ENCODE results near the gene MAJIN. TPM values are rescaled to one million over a fixed set of nuclear protein-coding genes. Genes with fewer than 3 reads are reported as not detected.

The MAJIN gene
- total RNA-seq, result under 0.01 TPM in 1 of 2 replicates, not detected in the other

GRCh38 chr11:64971421-64972233 is at the start of gene MAJIN:
Gene MAJIN (minus strand): TSS chr11:64972108. CDS start chr11:64959405, 12,703 bp downstream.

GRCh38 chr11:65013888-65014725 is 42.2 kb upstream of the MAJIN start, which contains the start of gene ARL2:
Gene ARL2 (plus strand): TSS chr11:65014160. CDS start chr11:65014208, 48 bp downstream.

GRCh38 chr11:64996710-64997380 is 24.9 kb upstream of the MAJIN start, which contains the start of gene BATF2:
Gene BATF2 (minus strand): TSS chr11:64996971. CDS start chr11:64996914, 57 bp downstream.

GRCh38 chr11:64935359-64936081 is 36.4 kb downstream of the MAJIN start, which contains the start of gene GPHA2:
Gene GPHA2 (minus strand): TSS chr11:64935893. CDS start chr11:64935460, 433 bp downstream.

GRCh38 chr11:64923944-64924909 is 47.7 kb downstream of the MAJIN start, which contains the start of gene PPP2R5B:
Gene PPP2R5B (plus strand): TSS chr11:64924689. CDS start chr11:64925735, 1,046 bp downstream.

GRCh38 chr11:64916775-64917662 is 54.9 kb downstream of the MAJIN start, which contains the start of gene ATG2A:
Gene ATG2A (minus strand): TSS chr11:64917209. CDS start chr11:64917135, 74 bp downstream.

Other genes starting within 250 kb of the MAJIN start
- gene NRXN2, start 248.9 kb downstream of the MAJIN start, total RNA-seq, result 0.30 and 6.4 TPM in 2 replicates
- gene RASGRP2, start 228.0 kb downstream of the MAJIN start, total RNA-seq, result 0.09 and 0.30 TPM in 2 replicates
- gene PYGM, start 212.1 kb downstream of the MAJIN start, total RNA-seq, result 0.60 and 1.2 TPM in 2 replicates
- 72.2 and 125 TPM in 2 replicates for gene SF1, start 193.6 kb downstream of the MAJIN start, total RNA-seq
- 11.0 and 19.2 TPM in 2 replicates for gene MAP4K2, start 168.9 kb downstream of the MAJIN start, total RNA-seq
- 13.4 and 34.0 TPM in 2 replicates for gene MEN1, start 161.6 kb downstream of the MAJIN start, total RNA-seq
- gene CDC42BPG, start 127.5 kb downstream of the MAJIN start, total RNA-seq, result under 0.01 and 0.32 TPM in 2 replicates
- gene EHD1, start 93.5 kb downstream of the MAJIN start, total RNA-seq, result 40.4 and 211 TPM in 2 replicates
- gene ATG2A, start 54.9 kb downstream of the MAJIN start, total RNA-seq, result 12.5 and 14.9 TPM in 2 replicates
- 16.0 and 21.0 TPM in 2 replicates for gene PPP2R5B, start 47.4 kb downstream of the MAJIN start, total RNA-seq
- not detected in 2 replicates for gene GPHA2, start 36.2 kb downstream of the MAJIN start, total RNA-seq
- under 0.01 and 0.51 TPM in 2 replicates for gene BATF2, start 24.9 kb upstream of the MAJIN start, total RNA-seq
- gene ARL2, start 42.1 kb upstream of the MAJIN start, total RNA-seq, result 73.7 and 76.6 TPM in 2 replicates
- 3.0 and 10.7 TPM in 2 replicates for gene SNX15, start 55.3 kb upstream of the MAJIN start, total RNA-seq
- gene SAC3D1, start 69.1 kb upstream of the MAJIN start, total RNA-seq, result 6.9 and 7.1 TPM in 2 replicates
- gene NAALADL1, start 86.4 kb upstream of the MAJIN start, total RNA-seq, result 17.3 and 19.9 TPM in 2 replicates
- 1.8 and 6.0 TPM in 2 replicates for gene CDCA5, start 111.9 kb upstream of the MAJIN start, total RNA-seq
- 23.5 and 33.7 TPM in 2 replicates for gene ZFPL1, start 112.1 kb upstream of the MAJIN start, total RNA-seq
- gene VPS51, start 124.1 kb upstream of the MAJIN start, total RNA-seq, result 108 and 163 TPM in 2 replicates
- gene TM7SF2, start 139.8 kb upstream of the MAJIN start, total RNA-seq, result 12.2 and 17.0 TPM in 2 replicates
- gene ZNHIT2, start 145.6 kb upstream of the MAJIN start, total RNA-seq, result 6.5 and 7.3 TPM in 2 replicates
- 104 and 213 TPM in 2 replicates for gene FAU, start 150.0 kb upstream of the MAJIN start, total RNA-seq
- 44.0 and 47.2 TPM in 2 replicates for gene MRPL49, start 150.2 kb upstream of the MAJIN start, total RNA-seq
- gene SYVN1, start 162.4 kb upstream of the MAJIN start, total RNA-seq, result 25.2 and 38.0 TPM in 2 replicates
- not detected in 2 replicates for gene SPDYC, start 198.1 kb upstream of the MAJIN start, total RNA-seq
- gene CAPN1, start 209.8 kb upstream of the MAJIN start, total RNA-seq, result 52.6 and 180 TPM in 2 replicates